Epithelial cell of proximal tubule (primary cell): ENCODE results near the gene INTS3. TPM values are rescaled to one million over a fixed set of nuclear protein-coding genes. Genes with fewer than 3 reads are reported as not detected.

Source experiments
- DNase-seq: peaks from one replicate; pipeline ENCODE4 v3.0.0-alpha.2; 2011; ENCODE audit warnings: low read depth
- H3K4me3 ChIP-seq: 2 replicates; pipeline ENCODE4 v1.5.1; 2011; ENCODE audit warnings: low read depth, mild to moderate bottlenecking, low read length
- CTCF ChIP-seq: conservative IDR thresholded peaks from 2 replicates; pipeline ENCODE4 v1.5.1; 2012; ENCODE audit warnings: low read depth, mild to moderate bottlenecking, low read length
- total RNA-seq: library from RNA; depleted of rRNA; stranded (reverse); fragments of >200 nt; gene quantifications from 2 replicates; pipeline ENCODE4 v1.2.3, GENCODE V29; 2015

The INTS3 gene
- total RNA-seq, 1 donor from 2014 or later, result 30.3 TPM

GRCh38 chr1:153769221-153769620 lies 41.4 kb downstream of the INTS3 start:
- H3K4me3 ChIP-seq, result no peak overlapping the region
- TF ChIP-seq CTCF, result no peak
- no peak for DNase-seq

DNA sequence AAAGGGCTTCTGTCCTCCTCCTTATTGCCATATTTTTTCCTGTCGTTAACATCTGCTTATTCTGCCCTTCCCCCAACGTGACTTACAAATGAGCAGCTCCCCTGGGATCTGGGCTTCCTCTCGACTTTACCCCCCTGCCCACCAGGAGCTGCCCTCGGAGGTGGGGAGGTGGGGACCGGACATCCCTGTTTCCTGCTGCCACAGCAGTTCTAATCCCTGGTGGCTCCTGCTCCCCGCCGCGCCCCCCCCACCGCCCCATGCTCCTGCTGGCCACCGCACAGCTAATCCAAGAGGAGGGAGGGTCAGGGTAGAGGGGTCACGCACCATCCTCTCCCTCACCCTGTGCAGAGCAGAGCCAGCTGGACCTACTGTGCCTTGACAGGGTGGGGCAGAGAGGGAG lies 42.9 kb downstream of the INTS3 start:
- no peak for TF ChIP-seq CTCF
- no peak overlapping the region for H3K4me3 ChIP-seq
- no peak for DNase-seq

GRCh38 chr1:153771261-153771660 lies 43.4 kb downstream of the INTS3 start:
- no peak for TF ChIP-seq CTCF
- no peak for DNase-seq
- H3K4me3 ChIP-seq, result no peak overlapping the region

DNA sequence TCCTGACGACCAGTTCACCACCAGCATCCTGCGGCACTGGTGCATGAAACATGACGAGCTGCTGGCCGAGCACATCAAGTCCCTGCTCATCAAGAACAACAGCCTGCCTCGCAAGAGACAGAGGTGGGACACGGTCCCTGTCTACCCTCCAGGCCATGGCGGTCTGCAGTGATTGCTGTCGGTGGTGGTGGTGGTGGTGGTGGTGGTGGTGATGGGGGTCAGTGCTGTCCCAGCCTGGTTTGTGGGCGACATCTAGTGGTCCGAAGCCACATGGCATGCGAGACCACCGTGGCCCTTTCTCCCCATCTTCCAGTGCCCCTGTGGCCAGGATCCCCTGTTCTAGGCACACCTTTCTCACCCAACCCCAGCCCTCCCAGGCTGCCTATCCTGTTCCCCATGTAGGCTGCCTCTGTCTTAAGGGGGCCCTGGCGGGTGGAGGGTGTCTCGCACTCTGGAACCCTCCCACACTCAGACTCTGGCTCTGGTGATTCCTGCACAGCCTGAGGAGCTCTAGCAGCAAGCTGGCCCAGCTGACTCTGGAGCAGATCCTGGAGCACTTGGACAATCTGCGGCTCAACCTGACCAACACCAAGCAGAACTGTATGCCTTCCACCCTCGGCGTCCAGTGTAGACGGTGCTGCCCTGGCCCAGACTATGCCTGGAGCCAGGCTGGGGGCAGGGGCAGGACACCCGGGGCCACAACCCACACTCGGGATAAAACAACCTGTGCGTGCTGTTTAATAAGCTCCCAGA lies 44.2 kb downstream of the INTS3 start:
- peak; percentile 46 for TF ChIP-seq CTCF
- DNase-seq, result no peak
- H3K4me3 ChIP-seq, result no peak overlapping the region

GRCh38 chr1:153773096-153773921 lies 45.5 kb downstream of the INTS3 start:
- TF ChIP-seq CTCF, result no peak
- no peak for DNase-seq
- no peak overlapping the region for H3K4me3 ChIP-seq

- no peak overlapping the region for H3K4me3 ChIP-seq
- no peak for DNase-seq
- TF ChIP-seq CTCF, result no peak
These were observed 46.3 kb downstream of the INTS3 start for GRCh38 chr1:153774026-153774595.
